D341Med (cell line): Measurements from ENCODE around the gene TNFSF4.
"Not testable (repeated sequence)": the region's sequence is repeated elsewhere in the genome, so short reads cannot be mapped to it uniquely, and the experiment has no call there.

Source experiments
- DNase-seq: peaks from one replicate; pipeline ENCODE4 v3.0.0; 2012; ENCODE audit warnings: low spot score

The TNFSF4 gene

DNA sequence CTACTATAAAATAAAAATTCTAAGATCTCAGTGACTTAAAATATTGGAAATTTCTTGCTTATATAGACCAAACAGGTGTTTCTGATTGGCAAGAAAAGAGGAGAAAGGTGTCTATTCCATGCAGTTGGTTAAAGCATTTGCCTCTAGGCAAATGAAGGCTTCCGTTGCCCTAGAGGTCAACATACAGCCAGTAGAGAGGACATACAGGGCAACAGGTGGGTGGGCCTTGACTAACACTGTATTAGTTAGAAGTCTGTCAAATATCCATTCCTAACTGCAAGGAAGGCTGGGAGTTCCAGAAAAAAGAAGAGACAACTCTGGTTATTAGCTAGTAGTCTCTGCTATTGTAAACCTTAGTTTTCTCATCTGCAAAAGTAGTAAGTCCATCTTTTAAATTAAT, 43.0 kb downstream of the TNFSF4 start:
- no peak for DNase-seq

DNA sequence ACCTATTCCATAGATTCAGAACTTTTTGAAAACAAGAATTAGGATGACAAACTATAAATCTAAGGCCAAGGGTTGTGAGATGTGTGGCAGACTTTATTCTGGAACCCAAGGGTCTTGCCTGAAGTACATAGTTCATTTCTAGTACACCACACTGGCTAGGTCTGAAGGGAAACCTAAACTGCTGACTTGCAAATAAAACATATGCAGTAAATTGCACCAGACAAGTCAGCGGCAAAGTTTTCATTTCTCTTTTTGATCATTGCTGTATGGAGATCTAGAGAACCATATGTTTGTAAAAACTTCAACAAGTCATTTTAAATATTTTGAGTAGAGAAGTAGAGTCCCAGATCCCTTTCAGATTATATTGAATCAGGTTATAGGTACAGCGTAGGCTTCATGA, 43.9 kb downstream of the TNFSF4 start:
- no peak for DNase-seq

DNA sequence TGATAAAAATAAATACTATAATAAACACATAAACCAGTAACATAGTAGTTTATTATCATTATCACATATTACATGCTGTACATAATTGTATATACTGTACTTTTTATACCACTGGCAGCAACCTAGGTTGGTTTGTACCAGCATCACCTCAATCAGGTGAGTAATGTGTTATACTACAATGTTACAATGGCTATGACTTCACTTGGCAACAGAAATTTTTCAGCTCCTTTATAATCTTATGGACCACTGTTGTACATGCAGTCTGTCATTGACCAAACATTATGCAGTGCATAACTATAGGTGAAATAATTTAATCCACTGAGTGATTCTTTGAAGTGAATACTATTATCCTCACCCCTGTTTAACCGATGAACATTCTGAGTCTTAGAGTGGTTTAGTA, 44.5 kb downstream of the TNFSF4 start:
- no peak for DNase-seq

DNA sequence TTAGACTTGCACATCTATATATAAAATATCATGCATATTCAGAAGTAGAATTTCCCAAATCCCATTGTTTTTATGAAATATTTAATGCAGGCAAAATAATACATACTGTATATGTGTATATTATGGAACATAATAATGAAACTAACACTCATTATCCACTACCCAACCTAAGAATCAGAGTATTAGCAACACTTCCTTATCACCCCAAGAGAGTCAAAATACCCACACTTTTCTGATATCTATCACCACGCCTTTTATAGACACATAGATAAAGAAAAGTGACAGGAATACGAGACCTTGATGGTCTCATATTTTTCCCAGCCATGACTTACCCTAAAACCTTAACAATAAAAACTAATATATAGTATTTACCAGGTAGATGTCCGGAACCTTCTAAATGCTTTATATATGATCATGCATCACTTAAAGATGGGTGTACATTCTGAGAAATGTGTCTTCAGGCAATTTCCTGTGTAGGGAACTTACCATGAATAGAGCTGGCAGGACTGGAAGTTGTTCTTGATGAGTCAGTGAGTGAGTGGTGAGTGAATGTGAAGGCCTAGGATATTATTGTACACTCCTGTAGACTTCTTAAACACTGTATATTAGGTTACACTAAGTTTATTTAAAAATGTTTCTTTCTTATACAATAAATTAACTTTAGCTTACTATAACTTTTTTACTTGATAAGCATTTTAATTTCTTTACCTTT, 45.5 kb downstream of the TNFSF4 start:
- DNase-seq: no peak

DNA sequence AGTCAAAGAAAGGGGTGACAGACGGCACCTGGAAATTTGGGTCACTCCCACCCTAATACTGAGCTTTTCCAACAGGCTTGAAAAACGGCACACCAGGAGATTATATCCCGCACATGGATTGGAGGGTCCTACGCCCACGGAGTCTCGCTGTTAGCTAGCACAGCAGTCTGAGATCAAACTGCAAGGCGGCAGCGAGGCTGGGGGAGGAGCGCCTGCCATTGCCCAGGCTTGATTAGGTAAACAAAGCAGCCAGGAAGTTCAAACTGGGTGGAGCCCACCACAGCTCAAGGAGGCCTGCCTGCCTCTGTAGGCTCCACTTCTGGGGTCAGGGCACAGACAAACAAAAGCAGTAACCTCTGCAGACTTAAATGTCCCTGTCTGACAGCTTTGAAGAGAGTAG, 53.2 kb downstream of the TNFSF4 start:
- DNase-seq: not testable (repeated sequence)

DNA sequence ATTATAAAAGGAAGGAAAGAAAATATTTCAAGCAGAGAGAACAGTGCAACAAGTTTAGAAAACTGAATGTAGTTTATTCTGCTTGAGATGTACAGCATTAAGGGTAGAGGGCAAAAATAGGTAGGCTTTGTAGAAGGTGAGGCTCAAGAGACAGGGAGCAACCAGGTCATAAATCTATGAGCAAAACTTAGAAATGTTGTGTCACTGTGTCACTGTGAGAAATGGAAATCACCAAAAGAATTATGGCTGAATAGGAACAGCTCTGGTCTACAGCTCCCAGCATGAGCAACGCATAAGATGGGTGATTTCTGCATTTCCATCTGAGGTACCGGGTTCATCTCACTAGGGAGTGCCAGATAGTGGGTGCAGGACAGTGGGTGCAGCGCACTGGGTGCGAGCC, 53.6 kb downstream of the TNFSF4 start:
- no peak for DNase-seq

DNA sequence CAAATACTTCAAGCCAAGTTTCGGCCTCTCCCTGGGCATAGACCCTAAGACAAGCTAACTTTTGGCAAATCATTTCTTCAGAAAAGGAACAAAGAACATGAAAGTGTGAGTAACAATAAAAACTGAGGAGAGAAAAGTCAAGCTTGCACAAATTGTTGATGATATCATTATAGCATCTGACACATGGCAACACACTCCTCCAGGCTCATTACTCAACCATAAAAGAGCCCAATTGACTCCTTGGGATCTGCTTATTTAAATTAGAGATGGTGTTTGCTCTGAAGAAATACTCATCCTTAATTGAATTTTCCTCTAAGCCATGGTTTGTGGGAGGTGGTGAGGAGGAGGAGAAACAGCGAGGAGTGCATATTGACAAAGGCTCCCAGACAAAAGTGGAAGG, 54.5 kb downstream of the TNFSF4 start:
- no peak for DNase-seq

DNA sequence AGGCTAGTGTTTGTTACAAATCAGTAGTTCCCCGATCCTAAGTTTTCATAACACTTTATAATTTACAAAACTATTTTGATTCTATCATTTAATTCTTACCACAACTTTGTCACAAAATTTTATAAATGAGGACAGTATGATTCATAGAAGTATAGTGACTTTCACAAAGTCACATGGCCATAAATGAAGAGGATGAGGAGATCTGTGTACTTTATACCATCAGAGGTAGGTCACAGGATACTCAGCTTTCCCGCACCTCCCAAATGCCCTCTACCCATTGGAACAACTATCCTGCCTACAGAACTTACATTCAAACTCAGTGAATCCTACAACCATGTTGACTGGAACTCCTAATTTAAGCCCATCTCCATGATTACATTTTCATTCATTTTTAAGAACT, 56.3 kb downstream of the TNFSF4 start:
- no peak for DNase-seq

DNA sequence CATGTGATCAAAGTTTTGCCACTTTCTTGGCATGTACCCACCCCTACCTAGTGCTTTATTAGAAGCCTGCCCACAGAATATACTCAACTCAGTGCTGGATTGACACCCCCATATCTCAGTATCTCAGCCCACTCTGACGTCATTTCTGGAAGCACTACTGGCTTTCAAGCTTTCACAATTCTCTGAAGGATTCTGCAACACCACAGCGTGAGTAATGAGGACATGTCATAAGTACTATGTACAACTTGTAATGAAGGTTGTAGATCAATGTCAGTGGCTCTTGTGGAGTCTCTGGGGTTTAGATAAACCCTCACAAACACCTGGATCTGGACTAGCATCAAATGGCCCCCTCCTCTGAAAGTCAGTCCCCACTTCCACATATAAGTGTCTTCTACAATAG, 57.2 kb downstream of the TNFSF4 start:
- DNase-seq: no peak

DNA sequence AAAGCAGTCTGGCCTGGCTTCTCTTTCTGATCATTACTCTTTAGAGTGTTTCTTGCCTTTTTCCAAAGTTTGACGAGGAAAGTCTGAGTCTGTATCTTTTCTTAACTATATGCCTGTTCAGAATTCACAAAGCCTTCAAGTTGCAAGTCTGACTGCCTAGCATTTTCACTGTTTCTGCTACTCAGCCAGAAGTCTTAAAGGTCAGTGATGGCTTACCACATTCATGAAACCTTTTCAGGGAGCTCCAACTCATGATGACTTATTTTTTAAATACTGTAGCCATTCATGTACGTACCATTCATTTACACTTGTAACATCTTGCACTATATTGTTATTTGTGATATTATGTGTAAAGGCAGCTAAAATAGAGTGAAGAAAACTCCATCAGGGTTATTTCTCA, 58.2 kb downstream of the TNFSF4 start:
- DNase-seq: no peak

DNA sequence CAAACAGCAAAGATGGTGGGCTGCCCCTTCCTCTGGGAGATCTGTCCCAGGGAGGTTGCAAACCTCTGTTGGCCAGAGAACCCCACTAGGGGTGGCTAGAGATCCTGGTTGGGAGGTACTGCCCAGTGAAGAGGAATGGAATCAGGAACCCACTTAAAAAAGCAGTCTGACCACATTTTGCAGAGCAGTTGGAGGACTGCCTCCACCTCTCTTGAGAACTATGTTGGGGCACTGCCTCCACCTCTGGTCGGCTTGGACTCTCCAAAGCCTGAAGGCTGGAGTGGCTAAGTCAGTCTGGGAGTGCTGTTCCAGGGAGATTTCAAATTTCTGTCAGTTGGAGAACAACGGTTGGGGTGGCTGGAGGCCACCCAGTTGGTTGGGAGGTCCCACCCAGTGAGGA, 58.6 kb downstream of the TNFSF4 start:
- DNase-seq: no peak

DNA sequence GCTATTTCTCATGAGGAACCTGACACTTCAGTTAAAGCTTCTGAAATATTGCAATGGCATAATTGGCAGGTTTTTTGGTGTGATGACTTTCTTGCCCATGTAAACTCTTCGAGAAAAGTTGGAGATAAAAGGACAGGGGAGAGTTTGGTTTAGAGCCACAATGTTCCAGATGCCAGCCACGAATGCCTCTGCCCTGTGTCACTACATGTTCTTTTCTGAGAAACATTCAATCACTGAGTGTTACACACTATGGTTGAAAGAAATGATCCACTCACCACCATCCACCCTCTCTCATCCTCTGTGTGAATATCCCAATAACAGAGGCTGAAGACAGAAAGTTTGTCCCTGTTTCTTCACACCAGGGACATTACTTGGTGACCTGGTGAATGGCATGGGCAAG, 66.4 kb downstream of the TNFSF4 start:
- no peak for DNase-seq

DNA sequence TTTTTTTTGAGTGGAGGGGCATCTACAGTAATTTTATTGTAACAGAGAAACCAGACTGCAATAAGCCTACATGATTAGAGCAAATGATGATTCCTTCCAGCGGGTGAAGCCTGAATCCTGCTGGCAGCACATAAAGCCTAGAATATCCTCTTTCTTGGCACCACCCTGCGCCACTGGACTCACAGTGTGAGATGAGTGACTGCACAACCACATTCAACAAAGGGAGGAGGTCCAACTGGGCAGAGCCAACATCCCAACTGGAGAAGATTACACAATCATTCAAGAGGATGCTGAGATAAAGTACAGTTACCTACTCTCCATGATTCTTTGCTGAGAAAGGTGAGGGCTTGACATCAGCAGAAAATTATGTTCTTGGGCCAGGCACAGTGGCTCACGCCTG, 67.4 kb downstream of the TNFSF4 start:
- DNase-seq: no peak

DNA sequence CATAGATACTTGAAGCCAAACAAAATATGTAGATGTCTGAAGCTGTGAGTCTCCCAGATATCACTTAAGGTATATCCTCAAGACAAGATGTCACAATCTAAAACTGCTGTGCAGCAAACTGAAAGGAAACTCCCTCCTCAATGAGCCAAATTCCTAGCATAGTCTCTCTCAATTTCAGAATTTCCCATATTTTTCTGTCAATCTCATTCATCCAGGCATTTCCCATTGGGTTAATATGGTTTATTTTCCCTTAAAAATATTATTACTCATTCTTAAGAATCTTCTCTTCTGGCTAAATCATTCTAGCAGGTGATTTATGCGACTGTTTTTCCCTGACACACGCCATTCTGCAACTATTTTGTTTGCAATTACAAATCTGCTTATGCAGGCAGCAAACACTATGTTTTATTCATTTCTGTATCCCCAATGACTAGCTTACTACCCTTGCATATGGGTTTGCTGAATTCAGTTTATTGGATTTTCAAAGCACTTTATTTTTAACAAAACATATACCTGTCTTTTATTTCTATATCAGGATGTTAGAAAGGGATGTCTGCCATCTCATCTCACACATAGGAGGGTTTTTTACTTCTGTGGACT, 69.9 kb downstream of the TNFSF4 start:
- DNase-seq: no peak

DNA sequence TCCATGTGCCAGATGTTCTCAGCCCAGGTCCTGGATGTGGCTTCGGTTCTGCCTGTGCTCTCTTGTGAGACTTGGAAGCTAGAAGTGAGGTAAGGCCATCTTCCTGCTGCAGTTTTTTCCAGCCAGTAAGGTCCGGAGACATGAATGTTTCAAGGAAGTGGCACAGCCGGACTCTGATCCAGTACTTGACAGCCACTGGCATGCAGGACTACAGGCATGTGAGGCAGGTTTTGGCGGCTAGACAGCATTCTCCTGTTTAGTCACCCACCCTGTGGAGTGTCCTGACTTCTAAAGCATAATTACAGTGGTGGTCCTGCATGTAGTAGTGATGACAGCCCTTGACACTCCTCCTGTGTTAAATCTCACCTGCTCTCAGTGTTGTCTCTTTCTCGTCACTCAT, 72.3 kb downstream of the TNFSF4 start:
- DNase-seq: no peak

DNA sequence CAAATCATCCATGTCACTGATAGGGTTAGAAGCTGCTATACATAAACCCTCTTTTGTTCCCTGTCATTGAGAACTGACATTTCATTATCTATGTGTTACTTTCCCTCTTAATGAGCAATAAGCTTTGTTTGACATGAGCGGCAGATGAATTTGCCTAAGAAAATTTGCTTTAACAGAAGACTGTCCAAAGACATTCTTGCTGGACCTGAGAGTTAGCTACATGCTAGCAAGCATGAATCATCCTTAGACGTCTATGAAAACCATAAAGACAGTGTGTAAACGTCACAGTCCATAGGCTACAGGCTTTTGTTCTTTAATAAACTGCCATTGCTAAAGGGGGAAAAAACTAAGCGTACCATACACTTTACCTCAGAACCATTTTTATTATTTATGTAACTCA, 73.1 kb downstream of the TNFSF4 start:
- no peak for DNase-seq
